ENCODE measurements around the gene SNRPB. TPM values are rescaled to one million over a fixed set of nuclear protein-coding genes. Genes with fewer than 3 reads are reported as not detected.
"Not testable (repeated sequence)": the region's sequence is repeated elsewhere in the genome, so short reads cannot be mapped to it uniquely, and the experiment has no call there.

SNRPB gene
- total RNA-seq, result 51.3 TPM
- long read RNA-seq, transcript SNRPB-201 (7 exons, 1,154 nt), result major isoform, 50 of 59 reads
- long read RNA-seq, partial matches to known transcripts, result 4 of 59 reads
- long read RNA-seq, other reads (novel, unspliced or antisense), result 2 of 59 reads

DNA sequence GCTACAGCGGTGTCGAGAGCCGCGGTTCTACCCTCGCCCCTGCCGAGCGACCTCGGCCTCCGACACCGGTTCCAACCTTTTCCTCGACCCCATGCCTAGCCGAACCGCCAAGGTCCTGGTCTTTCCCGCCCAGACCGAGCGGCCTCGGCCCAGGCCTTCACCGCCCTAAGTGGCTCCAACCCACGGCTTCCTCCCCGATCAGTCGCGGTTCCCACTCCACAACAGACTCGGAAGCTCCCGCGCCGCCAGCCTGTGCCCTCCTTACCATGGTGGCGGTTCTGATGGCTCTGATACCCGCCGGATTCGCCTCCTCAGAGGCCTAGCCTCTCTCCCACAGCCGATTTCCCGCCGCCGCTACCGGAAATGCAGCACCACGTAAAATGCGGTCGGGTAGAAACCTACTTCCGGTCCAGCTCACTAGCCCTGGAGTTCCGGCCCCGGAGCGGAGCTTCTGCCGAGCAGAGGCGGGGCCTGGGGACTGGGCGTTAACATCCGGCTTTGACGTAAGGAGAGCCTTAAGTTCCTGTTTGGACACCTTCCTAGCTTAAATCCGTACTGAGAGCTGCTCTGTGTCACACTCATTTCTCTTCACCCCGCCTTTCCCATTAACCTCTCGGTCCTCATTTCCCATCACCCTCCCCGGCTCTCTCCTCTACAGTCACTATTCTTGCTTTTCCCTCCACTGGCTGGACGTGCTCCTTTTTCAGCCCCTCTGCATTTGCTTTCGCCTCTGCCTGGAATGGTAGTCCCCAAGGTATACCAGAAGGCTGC, at the start of gene SNRPB:
Gene SNRPB, minus strand, starts transcription at position 367 of the 771 bp plus-strand sequence. Its CDS starts 99 bp downstream, at position 268.
- DNase-seq, result peak; percentile 96
- intact Hi-C loops (cut with micrococcal nuclease), result no loop called here
- ATAC-seq, result peak; percentile 99

DNA sequence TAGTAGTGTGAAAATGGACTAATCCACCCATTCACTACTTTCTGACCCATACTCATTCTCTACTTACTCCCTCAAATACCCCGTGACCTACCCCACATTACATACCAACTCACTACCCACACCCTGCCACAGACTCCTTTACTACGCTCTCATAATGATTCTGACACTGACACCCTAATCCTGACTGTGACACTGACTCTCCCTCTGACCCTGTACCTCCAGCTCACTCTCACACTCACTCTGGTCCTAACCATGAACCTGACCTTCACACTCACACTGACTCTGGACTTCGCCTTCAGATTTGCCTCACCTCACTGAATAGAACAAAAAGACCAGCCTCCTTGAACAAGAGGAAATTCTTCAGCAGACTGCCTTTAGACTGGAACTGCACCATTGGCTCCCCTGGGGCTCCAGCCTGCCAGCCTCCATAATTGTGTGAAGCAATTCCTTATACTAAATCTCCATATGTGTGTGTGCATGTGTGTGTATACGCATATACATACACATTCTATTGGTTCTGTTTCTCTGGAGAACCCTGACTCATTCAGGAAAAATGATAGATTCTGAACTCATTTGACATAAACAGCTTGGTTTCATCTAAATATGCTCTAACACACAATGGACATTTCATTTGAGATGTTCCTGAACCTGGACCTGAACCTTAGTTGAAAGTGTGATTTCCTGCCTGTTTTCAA, 48.7 kb upstream of the SNRPB start:
- intact Hi-C loops (cut with micrococcal nuclease), result no loop called here
- ATAC-seq, result no peak
- no peak for DNase-seq

DNA sequence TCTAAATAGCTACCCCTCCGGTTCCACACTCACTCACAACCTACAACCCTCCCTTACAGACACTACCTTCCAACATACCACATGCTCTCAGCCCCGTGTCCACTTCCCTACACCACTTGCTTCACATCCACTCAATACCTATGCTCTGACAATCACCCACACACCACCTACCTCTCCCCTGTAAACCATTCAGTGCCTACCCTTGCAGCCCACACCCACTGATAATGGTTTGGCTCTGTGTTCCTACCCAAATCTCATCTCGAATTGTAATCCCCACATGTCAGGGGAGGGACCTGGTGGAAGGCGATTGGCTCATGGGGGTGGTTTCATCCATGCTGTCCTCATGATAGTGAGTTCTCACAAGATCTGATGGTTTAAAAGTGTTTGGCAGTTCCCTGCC, 48.0 kb upstream of the SNRPB start:
- no peak for ATAC-seq
- DNase-seq, result no peak
- intact Hi-C loops (cut with micrococcal nuclease), result no loop called here

DNA sequence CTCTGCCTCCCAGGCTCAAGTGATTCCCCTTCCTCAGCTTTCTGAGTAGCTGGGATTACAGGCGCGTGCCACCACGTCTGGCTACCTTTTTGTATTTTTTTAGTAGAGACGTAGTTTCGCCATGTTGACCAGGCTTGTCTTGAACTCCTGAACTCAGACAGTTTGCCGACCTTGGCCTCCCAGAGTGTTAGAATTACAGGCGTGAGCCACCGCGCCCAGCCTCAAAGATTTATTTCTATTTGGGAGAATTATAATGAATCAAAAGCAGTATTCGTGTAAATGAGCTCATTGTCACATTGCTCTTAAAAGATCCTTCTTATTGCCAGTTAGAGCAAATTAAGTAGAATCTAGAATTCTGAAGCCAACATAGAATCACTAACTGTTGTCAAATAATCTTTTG, 47.5 kb upstream of the SNRPB start:
- intact Hi-C loops (cut with micrococcal nuclease), result no loop called here
- DNase-seq, result no peak
- no peak for ATAC-seq

DNA sequence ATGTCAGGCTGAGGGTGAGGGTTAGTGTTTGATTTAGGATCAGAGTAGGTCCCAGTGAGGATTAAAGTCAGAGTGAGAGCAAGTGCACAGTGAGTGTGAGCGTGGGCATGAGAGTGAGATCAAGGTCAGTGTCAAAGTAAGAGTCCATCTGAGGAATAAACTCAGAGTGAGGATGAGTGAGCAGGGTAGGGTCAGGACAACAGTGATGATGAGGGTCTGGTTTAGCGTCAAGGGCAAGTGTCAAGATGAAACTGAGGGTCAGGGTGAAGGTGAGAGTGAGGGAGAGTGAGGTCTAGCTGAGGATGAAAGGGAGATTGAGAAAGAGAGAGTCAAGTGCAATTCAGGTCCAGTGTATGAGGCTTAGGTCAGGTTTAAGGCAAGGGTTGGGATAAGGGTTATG, 45.8 kb upstream of the SNRPB start:
- DNase-seq (no peak), ATAC-seq (no peak)
- intact Hi-C loops (cut with micrococcal nuclease), result no loop called here

DNA sequence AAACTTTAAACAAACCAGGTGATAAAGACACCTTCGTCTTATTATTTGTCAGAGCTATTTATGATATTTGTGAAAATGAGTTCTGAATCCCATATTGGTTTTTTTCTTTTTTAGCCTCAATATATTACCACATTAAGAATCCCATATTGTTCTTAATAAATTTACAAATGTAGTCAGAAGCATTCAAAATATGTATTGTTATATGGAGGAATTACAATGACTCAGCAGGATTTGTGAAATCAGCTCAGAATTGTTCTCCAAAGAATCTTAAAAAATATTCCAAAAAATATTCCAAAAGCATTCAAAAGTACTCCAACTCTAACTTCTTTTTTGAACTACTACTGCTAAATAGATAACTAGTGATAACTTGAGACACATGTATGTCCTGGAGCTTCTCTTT, 44.6 kb upstream of the SNRPB start:
- DNase-seq, result no peak
- no peak for ATAC-seq
- intact Hi-C loops (cut with micrococcal nuclease), result no loop called here

DNA sequence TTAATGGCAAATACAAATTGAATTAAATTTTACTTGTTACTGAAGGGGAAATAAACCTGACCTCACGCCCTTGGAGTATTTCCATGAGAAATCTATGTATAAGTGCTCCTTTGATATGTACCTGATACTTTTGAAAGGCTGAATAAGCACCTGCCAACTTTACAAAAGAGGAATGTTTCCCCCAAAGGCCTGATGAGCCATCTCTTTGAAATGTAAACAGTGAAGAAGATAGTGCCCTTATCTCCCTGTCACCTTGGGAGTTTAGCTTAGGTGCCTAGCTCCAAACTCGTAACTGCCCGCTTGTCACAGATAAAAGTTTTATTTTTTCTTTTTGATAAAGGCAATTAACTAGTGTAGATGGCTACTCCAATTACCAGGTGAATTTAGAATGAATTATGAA, 39.2 kb upstream of the SNRPB start:
- intact Hi-C loops (cut with micrococcal nuclease), result no loop called here
- no peak for DNase-seq
- ATAC-seq, result no peak

DNA sequence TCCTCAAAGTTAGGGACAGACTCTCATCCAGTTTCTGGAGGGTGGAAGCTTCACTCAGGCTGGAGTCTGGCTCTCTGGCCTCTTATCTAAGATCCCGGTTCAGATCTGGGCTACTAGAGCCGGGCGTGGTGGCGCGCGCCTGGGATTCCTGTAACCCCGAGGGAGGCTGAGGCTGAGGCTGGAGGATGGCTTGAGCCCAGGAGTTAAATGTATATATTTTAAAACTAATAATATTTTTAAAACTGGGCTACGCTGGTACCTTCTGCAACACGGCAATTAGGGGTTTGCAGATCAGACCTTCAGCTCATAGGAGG, 38.8 kb upstream of the SNRPB start:
- intact Hi-C loops (cut with micrococcal nuclease), result no loop called here
- DNase-seq, result no peak
- ATAC-seq, result no peak

DNA sequence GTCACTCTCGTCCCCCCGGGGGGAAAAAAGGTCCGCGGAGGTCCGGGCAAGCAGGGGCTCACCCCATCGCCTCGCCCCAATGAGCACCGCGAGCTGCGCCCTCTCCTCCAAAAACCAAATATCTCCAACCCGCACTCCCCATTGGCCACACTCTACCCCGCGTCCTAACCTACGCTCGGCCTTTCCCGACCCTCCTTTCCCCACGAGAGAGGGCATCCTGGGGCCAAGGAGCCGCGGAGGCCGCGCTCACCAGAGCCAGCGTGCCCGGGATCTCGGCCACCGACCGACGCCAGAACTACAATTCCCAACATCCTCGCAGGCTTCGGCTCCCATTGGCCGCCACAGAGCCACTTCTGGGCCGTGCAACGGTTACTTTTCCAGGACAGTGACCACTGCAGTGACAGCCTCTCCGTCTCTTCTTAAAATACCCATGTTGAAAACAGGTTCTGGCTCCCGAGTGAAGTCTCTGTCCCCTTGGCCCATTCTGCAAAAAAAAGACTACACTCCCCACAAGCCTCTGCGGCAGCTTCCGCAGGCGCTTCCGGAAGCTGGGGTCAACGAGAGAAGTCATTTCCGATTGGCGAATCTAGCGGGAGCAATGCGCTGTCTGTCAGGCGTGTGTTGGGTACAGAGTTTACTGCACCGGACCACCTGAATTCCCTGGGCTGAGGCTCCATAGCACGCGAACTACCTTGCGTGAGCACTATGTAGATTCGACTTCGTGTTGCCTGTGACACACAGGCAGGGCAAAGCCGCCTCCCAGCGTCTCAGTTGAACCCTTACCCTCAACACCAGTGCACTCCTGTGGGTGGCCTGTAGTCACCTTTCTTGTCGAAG, 38.3 kb upstream of the SNRPB start, which contains the start of gene ZNF343:
Gene ZNF343, minus strand, starts transcription at position 285 of the 837 bp plus-strand sequence. CDS start 15,020 bp downstream, outside the sequence.
- intact Hi-C loops (cut with micrococcal nuclease), result no loop called here
- DNase-seq (peak; percentile 84), ATAC-seq (peak; percentile 97)

DNA sequence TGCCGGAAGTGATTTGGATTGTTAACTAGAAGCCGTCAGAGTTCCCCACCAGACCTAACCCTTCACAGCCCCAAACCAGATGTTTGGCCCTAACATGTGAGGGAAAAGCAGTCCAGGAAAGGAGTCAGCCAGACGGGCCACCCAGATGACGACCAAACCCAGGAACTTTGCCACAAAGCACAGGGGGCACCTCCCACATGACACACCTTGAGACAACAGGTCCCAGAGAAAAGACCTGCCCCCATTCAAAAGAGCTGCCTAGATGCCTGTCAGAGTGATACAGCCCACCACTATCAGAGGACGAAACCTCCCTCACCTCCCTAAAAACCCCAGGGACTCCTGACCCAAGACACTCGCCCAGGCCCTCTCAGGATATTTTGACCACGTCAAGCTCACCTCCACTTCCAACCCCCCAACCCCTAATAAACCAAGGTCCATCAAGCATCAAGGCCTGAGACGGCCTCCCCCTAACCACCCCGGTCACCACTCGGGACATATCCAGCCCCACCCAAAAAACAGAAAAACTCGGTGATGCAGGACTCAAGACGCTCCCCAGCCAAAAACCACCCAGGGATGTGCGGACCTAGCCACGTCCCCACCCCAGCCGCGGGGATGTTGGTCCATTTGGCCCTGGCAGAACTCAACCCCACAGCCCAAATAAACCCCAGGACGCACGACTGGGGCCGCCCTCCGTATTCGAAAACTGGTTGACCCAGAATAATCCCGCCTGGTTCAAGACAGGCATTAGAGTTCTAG, 37.5 kb upstream of the SNRPB start:
- ATAC-seq, result peak; percentile 49
- intact Hi-C loops (cut with micrococcal nuclease), result no loop called here
- DNase-seq, result peak; percentile 32

DNA sequence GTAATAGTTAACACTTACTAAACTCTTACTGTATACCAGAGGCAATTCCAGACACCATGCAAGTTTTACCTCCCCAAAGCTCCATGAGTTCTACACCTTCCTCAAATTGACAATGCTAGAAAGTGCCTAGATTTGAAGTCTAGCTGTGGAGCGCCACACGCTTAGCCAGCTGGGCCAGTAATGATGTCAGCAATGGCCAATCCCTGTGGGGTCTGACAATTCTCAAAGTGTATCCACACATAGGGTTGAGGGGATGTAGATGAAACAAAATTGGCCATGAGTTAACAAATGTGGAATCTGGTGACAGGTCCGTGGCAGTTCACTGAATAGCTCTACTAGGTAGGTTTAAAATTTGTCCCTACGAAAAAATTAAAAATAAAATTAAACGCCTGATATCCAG, 36.9 kb upstream of the SNRPB start:
- intact Hi-C loops (cut with micrococcal nuclease), result no loop called here
- ATAC-seq (no peak), DNase-seq (no peak)

DNA sequence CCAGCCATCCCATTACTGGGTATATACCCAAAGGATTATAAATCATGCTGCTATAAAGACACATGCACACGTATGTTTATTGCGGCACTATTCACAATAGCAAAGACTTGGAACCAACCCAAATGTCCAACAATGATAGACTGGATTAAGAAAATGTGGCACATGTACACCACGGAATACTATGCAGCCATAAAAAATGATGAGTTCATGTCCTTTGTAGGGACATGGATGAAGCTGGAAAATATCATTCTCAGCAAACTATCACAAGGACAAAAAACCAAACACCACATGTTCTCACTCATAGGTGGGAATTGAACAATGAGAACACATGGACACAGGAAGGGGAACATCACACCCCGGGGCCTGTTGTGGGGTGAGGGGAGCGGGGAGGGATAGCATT, 35.8 kb upstream of the SNRPB start:
- ATAC-seq; DNase-seq; intact Hi-C loops (cut with micrococcal nuclease): not testable (repeated sequence)

DNA sequence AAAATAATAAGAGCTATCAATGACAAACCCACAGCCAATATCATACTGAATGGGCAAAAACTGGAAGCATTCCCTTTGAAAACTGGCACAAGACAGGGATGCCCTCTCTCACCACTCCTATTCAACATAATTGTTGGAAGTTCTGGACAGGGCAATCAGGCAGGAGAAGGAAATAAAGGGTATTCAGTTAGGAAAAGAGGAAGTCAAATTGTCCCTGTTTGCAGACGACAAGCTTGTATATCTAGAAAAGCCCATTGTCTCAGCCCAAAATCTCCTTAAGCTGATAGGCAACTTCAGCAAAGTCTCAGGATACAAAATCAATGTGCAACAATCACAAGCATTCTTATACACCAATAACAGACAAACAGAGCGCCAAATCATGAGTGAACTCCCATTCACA, 34.2 kb upstream of the SNRPB start:
- intact Hi-C loops (cut with micrococcal nuclease); DNase-seq: not testable (repeated sequence)

DNA sequence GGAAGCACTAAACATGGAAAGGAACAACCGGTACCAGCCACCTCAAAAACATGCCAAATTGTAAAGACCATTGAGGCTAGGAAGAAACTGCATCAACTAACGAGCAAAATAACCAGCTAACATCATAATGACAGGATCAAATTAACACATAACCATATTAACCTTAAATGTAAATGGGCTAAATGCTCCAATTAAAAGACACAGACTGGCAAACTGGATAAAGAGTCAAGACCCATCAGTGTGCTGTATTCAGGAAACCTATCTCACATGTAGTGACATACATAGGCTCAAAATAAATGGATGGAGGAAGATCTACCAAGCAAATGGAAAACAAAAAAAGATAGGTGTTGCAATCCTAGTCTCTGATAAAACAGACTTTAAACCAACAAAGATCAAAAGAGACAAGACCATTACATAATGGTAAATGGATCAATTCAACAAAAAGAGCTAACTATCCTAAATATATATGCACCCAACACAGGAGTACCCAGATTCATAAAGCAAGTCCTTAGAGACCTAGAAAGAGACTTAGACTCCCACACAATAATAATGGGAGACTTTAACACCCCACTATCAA, 32.3 kb upstream of the SNRPB start:
- intact Hi-C loops (cut with micrococcal nuclease); DNase-seq: not testable (repeated sequence)

More for the DNA sequence above, 34.2 kb upstream of the SNRPB start:
- not testable (repeated sequence) for ATAC-seq

DNA sequence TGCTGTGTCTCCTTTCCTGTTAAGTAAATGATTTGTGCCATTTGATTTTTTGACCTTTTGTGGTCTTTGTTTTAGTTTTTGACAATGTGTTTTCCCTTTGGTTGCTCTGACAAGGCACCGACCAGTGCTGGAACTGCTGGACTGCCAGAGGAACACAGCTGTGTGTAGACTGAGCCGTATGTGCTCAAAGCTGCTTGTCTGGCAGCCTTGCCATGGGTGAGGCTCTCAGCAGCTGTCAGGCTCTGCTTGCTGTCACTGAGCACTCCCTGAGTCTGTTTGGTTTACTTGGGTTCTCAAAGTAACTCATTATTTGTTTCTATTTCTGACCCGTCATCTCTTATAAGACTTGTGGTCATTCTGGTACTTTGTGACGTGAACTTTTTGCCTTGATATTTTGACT, 15.1 kb upstream of the SNRPB start:
- intact Hi-C loops (cut with micrococcal nuclease), result no loop called here
- DNase-seq (peak; percentile 75), ATAC-seq (peak; percentile 99)

More for the DNA sequence above, 32.3 kb upstream of the SNRPB start:
- ATAC-seq, result not testable (repeated sequence)

DNA sequence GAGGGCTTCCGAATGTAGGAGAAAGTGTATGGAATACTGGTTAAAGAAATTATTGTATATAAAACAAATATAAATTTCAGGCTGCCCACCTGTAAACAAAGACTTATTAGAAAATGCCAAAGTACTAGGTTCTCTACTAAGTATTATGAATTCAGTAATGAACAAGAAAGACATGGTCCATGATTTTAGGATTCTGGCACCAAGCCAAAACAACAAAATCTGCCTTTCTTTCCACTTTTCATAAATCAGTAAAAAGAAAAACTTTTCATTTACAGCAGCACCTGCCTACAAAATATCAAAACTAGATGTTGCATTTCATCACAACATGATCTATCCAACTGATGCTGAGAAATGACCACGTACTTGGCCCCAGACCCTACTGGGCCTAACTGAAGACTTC, 14.5 kb upstream of the SNRPB start:
- ATAC-seq, result no peak
- intact Hi-C loops (cut with micrococcal nuclease), result no loop called here
- no peak for DNase-seq

DNA sequence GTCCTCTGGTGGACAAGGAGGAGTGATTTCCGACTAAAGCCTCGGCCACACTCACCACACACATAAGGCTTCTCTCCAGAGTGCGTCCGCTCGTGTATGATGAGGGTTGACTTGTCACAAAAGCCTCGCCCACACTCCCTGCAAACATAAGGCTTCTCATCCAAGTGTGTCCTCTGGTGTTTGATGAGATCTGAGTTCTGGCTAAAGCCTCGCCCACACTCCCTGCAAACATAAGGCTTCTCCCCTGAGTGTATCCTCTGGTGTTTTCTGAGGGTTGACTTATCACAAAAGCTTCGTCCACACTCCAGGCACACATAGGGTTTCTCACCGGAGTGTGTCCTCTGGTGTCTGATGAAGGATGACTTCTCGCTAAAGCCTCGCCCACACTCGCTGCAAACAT, 12.9 kb upstream of the SNRPB start:
- DNase-seq, result no peak
- intact Hi-C loops (cut with micrococcal nuclease), result no loop called here
- ATAC-seq, result no peak

DNA sequence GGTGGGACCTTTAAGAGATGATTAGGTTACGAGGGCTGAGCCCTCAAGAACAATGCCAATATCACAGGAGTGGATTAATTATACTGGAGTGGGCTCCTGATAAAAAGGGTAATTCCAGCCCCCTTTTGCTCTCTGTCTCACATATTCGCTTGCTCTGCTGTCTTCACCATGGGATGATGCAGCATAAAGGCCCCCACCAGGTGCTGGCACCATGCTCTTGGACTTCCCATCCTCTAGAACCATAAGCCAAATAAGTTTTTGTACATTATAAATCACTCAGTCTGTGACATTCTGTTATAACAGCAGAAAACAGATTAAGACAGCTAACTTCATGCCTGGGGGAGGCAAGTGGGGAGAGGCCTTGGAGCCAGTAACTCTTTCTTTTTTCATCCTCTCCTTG, 9.8 kb upstream of the SNRPB start:
- ATAC-seq, result no peak
- DNase-seq, result no peak
- intact Hi-C loops (cut with micrococcal nuclease), result no loop called here
